ENCODE data around the gene SLC5A1. TPM values are rescaled to one million over a fixed set of nuclear protein-coding genes. Genes with fewer than 3 reads are reported as not detected.

The SLC5A1 gene
- total and polyA plus RNA-seq, 2 of the 13 experiments (the other 11 are each of a cell fraction or from before 2014, with no cell fraction given): not detected

- FAIRE-seq (no peak), ATAC-seq (no peak), DNase-seq (ENCODE audit: low spot score) (no peak)
- in situ Hi-C loops (cut with HindIII; ENCODE audit: extremely low pct_ligation_motif_present, low pct_unique_long_range_greater_than_20kb) (no loop called here), intact Hi-C loops (cut with micrococcal nuclease; ENCODE audit: unreplicated experiment) (no loop called here)
- Histone ChIP-seq H3K36me3 (replicated peaks in 1 of 2; ENCODE audit: control insufficient read depth in 1 of 2, insufficient read depth in 2 of 2, low read length in 2 of 2) (no peaks in the 10 kb centered on the region), H3K4me1 (ENCODE audit: insufficient read depth, low read length) (no peaks in the 10 kb centered on the region), H3K9me3 (ENCODE audit: low read length) (no peaks in the 10 kb centered on the region), H3K27ac (ENCODE audit: extremely low read length, insufficient read depth, low read length) (no peak overlapping the region), H3K9ac (ENCODE audit: insufficient read depth, low read depth, low read length) (no peak overlapping the region), H4K20me1 (ENCODE audit: insufficient read depth, low read length) (no peaks in the 10 kb centered on the region), H3K79me2 (ENCODE audit: insufficient read depth, low read length) (no peaks in the 10 kb centered on the region), H3K4me3 (replicated peaks in 1 of 3; ENCODE audit: insufficient read depth in 1 of 3, low read depth in 2 of 3, low read length in 3 of 3) (no peak overlapping the region), H3K27me3 (ENCODE audit: control insufficient read depth in 1 of 2, insufficient read depth in 2 of 2, low read length in 2 of 2) (peaks cover 0 to 34% of the 10 kb centered on the region in 2 experiments; a peak in 4 of 5 replicates), H2AFZ (ENCODE audit: low read length) (no peak overlapping the region), H3K4me2 (ENCODE audit: low read depth, low read length) (no peak overlapping the region)
- WGBS (ENCODE audit: low lambda C conversion rate): 83% methylated on average over 1 of the region's 1 CpG
- POLR2A ChIA-PET: no interaction called here
- no TSS peak for BruUV-seq (replicated peaks)
- CTCF ChIA-PET (ENCODE audit: low intra/inter-chr PET ratio, low total read pairs): no interaction called here
- TF ChIP-seq SRSF9 (IDR thresholded peaks at IDR 0.05; ENCODE audit: borderline replicate concordance, insufficient read depth, low read depth, low read length, poor library complexity, severe bottlenecking): no peak
- TF ChIP-seq LBX2 (CRISPR knock-in tag; IDR thresholded peaks at IDR 0.05; ENCODE audit: borderline replicate concordance): no peak
- TF ChIP-seq ZNF558 (CRISPR knock-in tag; IDR thresholded peaks at IDR 0.05; ENCODE audit: borderline replicate concordance): no peak
- no peak for TF ChIP-seq ZFP36 (IDR thresholded peaks at IDR 0.05; ENCODE audit: borderline replicate concordance, low read depth, low read length, partially characterized antibody)
- TF ChIP-seq ZNF17 (CRISPR knock-in tag; IDR thresholded peaks at IDR 0.05): no peak
- no peak for TF ChIP-seq ZBTB10 (CRISPR knock-in tag; IDR thresholded peaks at IDR 0.05; ENCODE audit: borderline replicate concordance)
- TF ChIP-seq NCOR1 (IDR thresholded peaks at IDR 0.05; ENCODE audit: borderline replicate concordance, low read length): no peak
- TF ChIP-seq ZNF275 (CRISPR knock-in tag; IDR thresholded peaks at IDR 0.05; ENCODE audit: borderline replicate concordance): no peak
- no peak for TF ChIP-seq ZNF431 (CRISPR knock-in tag; IDR thresholded peaks at IDR 0.05; ENCODE audit: borderline replicate concordance, low read depth)
- no peak for TF ChIP-seq ZNF180 (CRISPR knock-in tag; IDR thresholded peaks at IDR 0.05; ENCODE audit: borderline replicate concordance, low read depth)
- TF ChIP-seq ZNF383 (CRISPR knock-in tag; IDR thresholded peaks at IDR 0.05; ENCODE audit: borderline replicate concordance): no peak
- no peak for TF ChIP-seq TGIF2 (CRISPR knock-in tag; IDR thresholded peaks at IDR 0.05)
- TF ChIP-seq ATF5 (CRISPR knock-in tag; IDR thresholded peaks at IDR 0.05; ENCODE audit: low read depth): no peak
- no peak for TF ChIP-seq HOXA9 (CRISPR knock-in tag; IDR thresholded peaks at IDR 0.05; ENCODE audit: borderline replicate concordance)
- no peak for TF ChIP-seq ZSCAN5A (CRISPR knock-in tag; IDR thresholded peaks at IDR 0.05; ENCODE audit: borderline replicate concordance)
- TF ChIP-seq ZNF260 (CRISPR knock-in tag; IDR thresholded peaks at IDR 0.05; ENCODE audit: borderline replicate concordance, low read depth): no peak
- no peak for TF ChIP-seq SIN3B (IDR thresholded peaks at IDR 0.05; ENCODE audit: low read length)
- no peak for TF ChIP-seq PRMT3 (CRISPR knock-in tag; IDR thresholded peaks at IDR 0.05; ENCODE audit: borderline replicate concordance, low read depth)
Observed at GRCh38 chr22:32044477-32044876, 1.4 kb downstream of the SLC5A1 start.

All from HepG2 (cell line).